Esophagus muscularis mucosa (tissue), 4 donors: ENCODE data around the gene COMMD9. TPM values are rescaled to one million over a fixed set of nuclear protein-coding genes. Genes with fewer than 3 reads are reported as not detected.

Source experiments
- DNase-seq: peaks from one replicate; pipeline ENCODE4 v3.0.0-alpha.2; 2017; ENCODE audit errors: extremely low spot score
- H3K27ac ChIP-seq, 4 donors: fragments of 200-600 bp; sonication (generic); replicated peaks in 1 of 4; 1 replicate in 3 of 4; 2 replicates in 1 of 4; pipeline ENCODE4 v1.5.1; 2016 to 2019; ENCODE audit warnings: mild to moderate bottlenecking in 1 of 4
- H3K27me3 ChIP-seq, 4 donors: fragments of 200-600 bp; sonication (generic); one replicate each; pipeline versions ENCODE4 v1.5.1 to v1.6.0; 2016 to 2019
- H3K36me3 ChIP-seq, 4 donors: fragments of 200-600 bp; sonication (generic); one replicate each; pipeline ENCODE4 v1.5.1; 2016 to 2019
- H3K4me1 ChIP-seq, 4 donors: fragments of 200-600 bp; sonication (generic); one replicate each; pipeline ENCODE4 v1.5.1; 2016 to 2019
- H3K4me3 ChIP-seq, 4 donors: fragments of 200-600 bp; sonication (generic); 1 replicate in 2 of 4; 2 replicates in 2 of 4; pipeline ENCODE4 v1.5.1; 2016 to 2019; ENCODE audit warnings: mild to moderate bottlenecking in 4 of 4, moderate library complexity in 1 of 4
- H3K9me3 ChIP-seq, 4 donors: fragments of 200-600 bp; sonication (generic); 1 replicate in 3 of 4; 2 replicates in 1 of 4; pipeline ENCODE4 v1.5.1; 2016 to 2019
- EP300 ChIP-seq: sonication (generic); formaldehyde crosslinking; IDR thresholded peaks from one replicate; pipeline ENCODE4 v1.6.1; 2017; ENCODE audit warnings: antibody characterized with exemption
- POLR2A ChIP-seq: fragments of 450-650 bp; IDR thresholded peaks from one replicate; pipeline ENCODE4 v1.6.1; 2017; ENCODE audit warnings: antibody characterized with exemption, moderate library complexity, mild to moderate bottlenecking, low read depth
- POLR2AphosphoS5 ChIP-seq, 2 donors: sonication (generic); formaldehyde crosslinking; IDR thresholded peaks; one replicate each; pipeline ENCODE4 v1.6.1; 2017; ENCODE audit warnings: antibody characterized with exemption in 2 of 2
- WGBS: methylation state at CpG from one replicate; pipeline ENCODE4 v1.1.5; 2018; 5-methylcytosine and 5-hydroxymethylcytosine counted together
- intact Hi-C: fragments of 100-400 bp; cut with DNase I; formaldehyde crosslinking; loops from one replicate; pipeline ENCODE4 v1.15.1; 2023
- total RNA-seq, 4 donors: library from RNA; depleted of rRNA; stranded (reverse); fragments of >200 nt; gene quantifications; one replicate each; pipeline versions ENCODE4 v1.1.0 to v1.2.1, GENCODE V29; 2016
- TF ChIP-seq, protein P1 (sequence below), 3 experiments: fragments of 200-600 bp in 2 of 3; fragments of 450-650 bp in 1 of 3; sonication (generic) in 2 of 3; IDR thresholded peaks; one replicate each; pipeline ENCODE4 v1.5.1; 2017 to 2019; ENCODE audit warnings: antibody characterized with exemption in 3 of 3, mild to moderate bottlenecking in 2 of 3, moderate library complexity in 1 of 3

The COMMD9 gene
- total RNA-seq, 4 donors from 2014 or later: 18.3 to 45.5 (median 27.7) TPM

DNA sequence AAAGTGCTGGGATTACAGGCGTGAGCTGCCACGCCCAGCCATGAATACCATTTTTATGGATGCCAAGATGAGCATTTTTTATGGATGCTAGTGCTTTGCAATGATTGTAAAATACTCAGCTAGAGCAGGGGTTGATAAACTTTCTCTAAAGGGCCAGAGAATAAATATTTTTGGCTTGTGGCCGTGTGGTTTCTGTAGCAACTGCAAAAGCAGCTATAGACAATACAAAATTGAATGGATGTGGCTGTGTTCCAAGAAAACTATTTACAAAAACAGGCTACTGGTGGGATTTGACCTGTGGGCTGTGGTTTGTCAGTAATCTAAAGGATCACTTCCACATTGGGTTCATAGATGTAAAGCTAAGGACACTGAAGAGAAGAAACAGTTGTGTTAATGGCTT, 56.0 kb downstream of the COMMD9 start:
- no peak for DNase-seq
- H3K36me3 ChIP-seq: no peaks in the 10 kb centered on the region
- H3K27me3 ChIP-seq: no peaks in the 10 kb centered on the region
- TF ChIP-seq, protein P1, sequence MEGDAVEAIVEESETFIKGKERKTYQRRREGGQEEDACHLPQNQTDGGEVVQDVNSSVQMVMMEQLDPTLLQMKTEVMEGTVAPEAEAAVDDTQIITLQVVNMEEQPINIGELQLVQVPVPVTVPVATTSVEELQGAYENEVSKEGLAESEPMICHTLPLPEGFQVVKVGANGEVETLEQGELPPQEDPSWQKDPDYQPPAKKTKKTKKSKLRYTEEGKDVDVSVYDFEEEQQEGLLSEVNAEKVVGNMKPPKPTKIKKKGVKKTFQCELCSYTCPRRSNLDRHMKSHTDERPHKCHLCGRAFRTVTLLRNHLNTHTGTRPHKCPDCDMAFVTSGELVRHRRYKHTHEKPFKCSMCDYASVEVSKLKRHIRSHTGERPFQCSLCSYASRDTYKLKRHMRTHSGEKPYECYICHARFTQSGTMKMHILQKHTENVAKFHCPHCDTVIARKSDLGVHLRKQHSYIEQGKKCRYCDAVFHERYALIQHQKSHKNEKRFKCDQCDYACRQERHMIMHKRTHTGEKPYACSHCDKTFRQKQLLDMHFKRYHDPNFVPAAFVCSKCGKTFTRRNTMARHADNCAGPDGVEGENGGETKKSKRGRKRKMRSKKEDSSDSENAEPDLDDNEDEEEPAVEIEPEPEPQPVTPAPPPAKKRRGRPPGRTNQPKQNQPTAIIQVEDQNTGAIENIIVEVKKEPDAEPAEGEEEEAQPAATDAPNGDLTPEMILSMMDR (IDR thresholded peaks at IDR 0.05): no peak
- TF ChIP-seq POLR2AphosphoS5 (IDR thresholded peaks at IDR 0.05) (no peak), POLR2A (no peak), EP300 (no peak)
- peaks cover 0 to 21% (median 16%) of the 10 kb centered on the region in 4 donors for H3K4me1 ChIP-seq
- H3K27ac ChIP-seq: no peak overlapping the region
- no peaks in the 10 kb centered on the region for H3K9me3 ChIP-seq
- 50% methylated on average over 3 of the region's 3 CpGs for WGBS
- no peak overlapping the region for H3K4me3 ChIP-seq
- intact Hi-C loops: no loop called here

DNA sequence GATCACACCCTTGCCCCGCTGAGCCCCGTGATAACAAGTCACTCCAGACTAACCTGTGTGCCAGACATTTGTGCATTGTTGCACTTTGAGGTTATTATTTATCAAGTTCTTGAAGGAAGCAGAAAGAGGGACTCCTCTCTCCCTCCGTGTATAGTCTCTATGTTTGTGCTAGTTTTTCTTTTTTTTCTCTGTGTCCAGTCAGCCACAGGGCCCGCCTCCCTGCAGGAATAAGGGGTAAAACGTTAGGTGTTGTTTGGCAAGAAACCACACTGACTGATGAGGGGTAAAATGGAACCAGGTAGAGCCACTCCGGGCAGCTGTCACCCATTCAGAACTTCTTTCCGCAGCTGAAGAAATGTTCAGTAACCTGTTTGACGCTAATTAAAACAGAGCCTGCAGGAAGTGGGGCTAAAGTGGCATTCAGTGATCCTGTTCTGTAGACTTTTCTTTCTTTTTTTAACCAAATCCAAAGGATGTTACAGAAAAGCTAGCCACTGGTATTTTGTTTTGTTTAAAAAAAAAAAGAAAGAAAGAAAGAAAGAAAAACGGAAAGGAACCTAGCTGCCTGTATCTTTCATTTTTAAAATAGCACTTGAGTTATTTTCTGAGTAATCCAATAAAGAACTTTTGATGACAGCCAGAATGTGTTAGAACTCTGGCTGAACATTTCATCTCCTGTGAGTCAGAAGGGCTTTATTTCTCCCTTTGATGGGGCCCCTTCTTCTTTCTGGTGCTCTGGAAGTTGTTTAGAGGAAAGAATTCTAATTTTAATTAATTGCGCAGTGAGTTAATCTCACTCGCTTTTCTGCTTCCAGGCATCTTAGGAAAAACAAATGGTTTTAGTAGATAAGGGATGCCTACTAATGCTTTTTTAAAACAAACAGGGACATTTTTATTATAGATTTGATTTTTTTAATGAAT, 58.2 kb downstream of the COMMD9 start:
- WGBS: 46% methylated on average over 11 of the region's 11 CpGs
- H3K4me1 ChIP-seq: peaks cover 0 to 21% (median 16%) of the 10 kb centered on the region in 4 donors
- no peaks in the 10 kb centered on the region for H3K9me3 ChIP-seq
- no peak for TF ChIP-seq POLR2AphosphoS5 (IDR thresholded peaks at IDR 0.05)
- TF ChIP-seq, protein P1 (IDR thresholded peaks at IDR 0.05): no peak
- no peak for TF ChIP-seq POLR2A
- TF ChIP-seq EP300: no peak
- no peaks in the 10 kb centered on the region for H3K27me3 ChIP-seq
- DNase-seq: no peak
- H3K27ac ChIP-seq: peak overlapping the region in 3 of 4 donors; percentile 11 to 26 (median 14)
- H3K4me3 ChIP-seq: no peak overlapping the region
- no peaks in the 10 kb centered on the region for H3K36me3 ChIP-seq
- intact Hi-C loops: no loop called here

DNA sequence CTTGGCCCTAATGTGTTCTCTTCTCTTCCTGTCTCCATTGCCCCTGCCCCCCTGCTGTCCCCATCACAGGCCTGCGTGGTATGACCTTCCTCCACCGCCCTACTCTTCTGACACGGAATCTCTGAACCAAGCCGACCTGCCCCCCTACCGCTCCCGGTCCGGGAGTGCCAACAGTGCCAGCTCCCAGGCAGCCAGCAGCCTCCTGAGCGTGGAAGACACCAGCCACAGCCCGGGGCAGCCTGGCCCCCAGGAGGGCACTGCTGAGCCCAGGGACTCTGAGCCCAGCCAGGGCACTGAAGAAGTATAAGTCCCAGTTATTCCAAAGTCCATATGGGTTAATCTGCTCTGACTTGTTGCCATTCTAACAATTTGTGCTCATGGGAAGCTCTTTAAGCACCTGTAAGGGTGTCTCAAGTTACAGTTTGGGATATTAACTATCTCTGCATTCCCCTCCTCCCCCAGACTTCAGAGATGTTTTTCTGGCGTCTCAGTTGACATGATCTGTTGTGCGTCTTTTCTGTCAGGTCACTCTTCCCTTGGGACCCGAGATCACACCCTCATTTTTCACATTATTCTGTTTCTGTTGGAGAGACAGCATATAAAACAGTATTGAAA, 60.0 kb downstream of the COMMD9 start:
- intact Hi-C loops: no loop called here
- Histone ChIP-seq H3K27me3 (no peaks in the 10 kb centered on the region), H3K36me3 (no peaks in the 10 kb centered on the region), H3K9me3 (no peaks in the 10 kb centered on the region), H3K4me1 (peaks cover 0 to 21% (median 16%) of the 10 kb centered on the region in 4 donors), H3K4me3 (no peak overlapping the region), H3K27ac (no peak overlapping the region)
- DNase-seq: no peak
- 91% methylated on average over 11 of the region's 12 CpGs for WGBS
- TF ChIP-seq POLR2A: no peak
- no peak for TF ChIP-seq POLR2AphosphoS5 (IDR thresholded peaks at IDR 0.05)
- TF ChIP-seq, protein P1 (IDR thresholded peaks at IDR 0.05): no peak
- no peak for TF ChIP-seq EP300

DNA sequence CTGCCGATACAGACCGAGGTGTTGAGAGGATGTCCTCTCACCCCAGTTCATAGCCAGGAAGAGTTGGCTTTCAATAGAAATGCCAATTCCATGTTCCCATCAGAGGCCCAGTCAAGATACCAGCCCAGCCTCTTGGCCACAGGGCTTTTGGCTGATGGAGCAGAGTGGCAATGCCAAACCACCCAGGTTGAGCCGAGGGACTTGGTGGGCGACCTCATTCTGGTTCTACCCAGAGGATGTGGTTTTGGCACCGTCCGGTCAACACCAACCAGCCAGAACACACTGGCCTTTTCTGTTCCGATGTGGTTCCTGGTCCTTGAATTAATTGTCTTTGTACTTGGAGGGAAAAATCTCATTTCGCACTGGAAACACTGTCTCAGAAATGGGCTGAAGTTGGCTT, 60.5 kb downstream of the COMMD9 start:
- DNase-seq: no peak
- Histone ChIP-seq H3K27ac (no peak overlapping the region), H3K9me3 (no peaks in the 10 kb centered on the region), H3K36me3 (no peaks in the 10 kb centered on the region), H3K4me1 (peaks cover 0 to 21% (median 16%) of the 10 kb centered on the region in 4 donors), H3K4me3 (no peak overlapping the region), H3K27me3 (no peaks in the 10 kb centered on the region)
- TF ChIP-seq, protein P1 (IDR thresholded peaks at IDR 0.05): no peak
- TF ChIP-seq POLR2A (no peak), EP300 (no peak), POLR2AphosphoS5 (IDR thresholded peaks at IDR 0.05) (no peak)
- intact Hi-C loops: no loop called here
- 88% methylated on average over 8 of the region's 8 CpGs for WGBS
